CD4-positive, alpha-beta memory T cell (primary cell): Measurements from ENCODE around the gene USP54. TPM values are rescaled to one million over a fixed set of nuclear protein-coding genes. Genes with fewer than 3 reads are reported as not detected.

ENCODE experiments used
- CTCF ChIA-PET: fragments of 350-600 bp; sonication (Branson Sonifier 250); formaldehyde crosslinking; loops from one replicate; lab custom pipeline; 2021; ENCODE audit warnings: inconsistent platforms; ENCODE audit not compliant: partially characterized antibody; lab: Charles Lee
- POLR2A ChIA-PET: fragments of 350-600 bp; sonication (Branson Sonifier 250); formaldehyde crosslinking; loops from one replicate; lab custom pipeline; 2021; ENCODE audit not compliant: partially characterized antibody; lab: Charles Lee
- DNase-seq, 5 donors: peaks; one replicate each; pipeline versions ENCODE4 v3.0.0 to v3.0.0-alpha.2; 2020 to 2022; ENCODE audit warnings: mixed read lengths in 1 of 5
- H3K27ac ChIP-seq: one replicate; pipeline ENCODE4 v1.7.0; 2013; ENCODE audit warnings: low read depth, low read length
- H3K27me3 ChIP-seq: 2 replicates; pipeline ENCODE4 v1.7.0; 2013; ENCODE audit warnings: mild to moderate bottlenecking, low read length, moderate library complexity; ENCODE audit not compliant: insufficient read depth
- H3K36me3 ChIP-seq: 2 replicates; pipeline ENCODE4 v1.7.0; 2013; ENCODE audit warnings: mild to moderate bottlenecking, low read length, moderate library complexity; ENCODE audit not compliant: insufficient read depth
- H3K4me1 ChIP-seq: 2 replicates; pipeline ENCODE4 v1.7.0; 2013; ENCODE audit warnings: mild to moderate bottlenecking, low read length, moderate library complexity; ENCODE audit not compliant: insufficient read depth
- H3K4me3 ChIP-seq, 2 donors: one replicate each; pipeline ENCODE4 v1.7.0; 2013; ENCODE audit warnings: low read length in 2 of 2, mild to moderate bottlenecking in 1 of 2
- H3K9me3 ChIP-seq, 2 donors: one replicate each; pipeline ENCODE4 v1.7.0; 2013; ENCODE audit warnings: low read length in 2 of 2, control low read depth in 1 of 2; ENCODE audit not compliant: control insufficient read depth in 1 of 2
- H3K27ac Mint-ChIP-seq, 7 donors: one replicate each; pipeline ENCODE4 v1.8.0; 2020 to 2021; ENCODE audit warnings: mixed read lengths in 7 of 7, mild to moderate bottlenecking in 6 of 7, inconsistent platforms in 3 of 7, moderate library complexity in 3 of 7
- H3K27me3 Mint-ChIP-seq, 2 donors: one replicate each; pipeline ENCODE4 v1.8.0; 2020 to 2021; ENCODE audit warnings: mixed read lengths in 2 of 2
- H3K36me3 Mint-ChIP-seq, 2 donors: one replicate each; pipeline ENCODE4 v1.8.0; 2020 to 2021; ENCODE audit warnings: mixed read lengths in 2 of 2, inconsistent platforms in 1 of 2, mild to moderate bottlenecking in 1 of 2
- H3K4me1 Mint-ChIP-seq, 4 donors: one replicate each; pipeline ENCODE4 v1.8.0; 2020 to 2021; ENCODE audit warnings: mixed read lengths in 4 of 4, mild to moderate bottlenecking in 1 of 4
- H3K4me3 Mint-ChIP-seq, 8 donors: one replicate each; pipeline ENCODE4 v1.8.0; 2020 to 2021; ENCODE audit warnings: mixed read lengths in 8 of 8, mild to moderate bottlenecking in 7 of 8, moderate library complexity in 6 of 8, inconsistent platforms in 3 of 8
- H3K9me3 Mint-ChIP-seq, 8 donors: one replicate each; pipeline ENCODE4 v1.8.0; 2020 to 2021; ENCODE audit warnings: mixed read lengths in 8 of 8, mild to moderate bottlenecking in 5 of 8, inconsistent platforms in 3 of 8, moderate library complexity in 1 of 8
- intact Hi-C: fragments of 100-400 bp; cut with micrococcal nuclease; formaldehyde crosslinking; loops from one replicate; pipeline ENCODE4 v1.15.1; 2023
- polyA plus RNA-seq, 2 donors: library from polyadenylated mRNA; unstranded; fragments of 300-500 nt; fragmentation: Illumina TruSeq; gene quantifications; one replicate each; pipeline ENCODE4 v1.2.3, GENCODE V29; 2021
- total RNA-seq, 2 experiments: library from RNA; stranded (reverse); gene quantifications; one replicate each; pipeline ENCODE4 v1.2.3, GENCODE V29; 2021

USP54 gene, protein sequence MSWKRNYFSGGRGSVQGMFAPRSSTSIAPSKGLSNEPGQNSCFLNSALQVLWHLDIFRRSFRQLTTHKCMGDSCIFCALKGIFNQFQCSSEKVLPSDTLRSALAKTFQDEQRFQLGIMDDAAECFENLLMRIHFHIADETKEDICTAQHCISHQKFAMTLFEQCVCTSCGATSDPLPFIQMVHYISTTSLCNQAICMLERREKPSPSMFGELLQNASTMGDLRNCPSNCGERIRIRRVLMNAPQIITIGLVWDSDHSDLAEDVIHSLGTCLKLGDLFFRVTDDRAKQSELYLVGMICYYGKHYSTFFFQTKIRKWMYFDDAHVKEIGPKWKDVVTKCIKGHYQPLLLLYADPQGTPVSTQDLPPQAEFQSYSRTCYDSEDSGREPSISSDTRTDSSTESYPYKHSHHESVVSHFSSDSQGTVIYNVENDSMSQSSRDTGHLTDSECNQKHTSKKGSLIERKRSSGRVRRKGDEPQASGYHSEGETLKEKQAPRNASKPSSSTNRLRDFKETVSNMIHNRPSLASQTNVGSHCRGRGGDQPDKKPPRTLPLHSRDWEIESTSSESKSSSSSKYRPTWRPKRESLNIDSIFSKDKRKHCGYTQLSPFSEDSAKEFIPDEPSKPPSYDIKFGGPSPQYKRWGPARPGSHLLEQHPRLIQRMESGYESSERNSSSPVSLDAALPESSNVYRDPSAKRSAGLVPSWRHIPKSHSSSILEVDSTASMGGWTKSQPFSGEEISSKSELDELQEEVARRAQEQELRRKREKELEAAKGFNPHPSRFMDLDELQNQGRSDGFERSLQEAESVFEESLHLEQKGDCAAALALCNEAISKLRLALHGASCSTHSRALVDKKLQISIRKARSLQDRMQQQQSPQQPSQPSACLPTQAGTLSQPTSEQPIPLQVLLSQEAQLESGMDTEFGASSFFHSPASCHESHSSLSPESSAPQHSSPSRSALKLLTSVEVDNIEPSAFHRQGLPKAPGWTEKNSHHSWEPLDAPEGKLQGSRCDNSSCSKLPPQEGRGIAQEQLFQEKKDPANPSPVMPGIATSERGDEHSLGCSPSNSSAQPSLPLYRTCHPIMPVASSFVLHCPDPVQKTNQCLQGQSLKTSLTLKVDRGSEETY (N-terminal part only)
- 1 to 10 TPM; 7.4 to 7.6 TPM for total RNA-seq
- 1 to 10 TPM in 1 of 2 donors, under 1 TPM in 1; 0.04 to 1.4 TPM for polyA plus RNA-seq

DNA sequence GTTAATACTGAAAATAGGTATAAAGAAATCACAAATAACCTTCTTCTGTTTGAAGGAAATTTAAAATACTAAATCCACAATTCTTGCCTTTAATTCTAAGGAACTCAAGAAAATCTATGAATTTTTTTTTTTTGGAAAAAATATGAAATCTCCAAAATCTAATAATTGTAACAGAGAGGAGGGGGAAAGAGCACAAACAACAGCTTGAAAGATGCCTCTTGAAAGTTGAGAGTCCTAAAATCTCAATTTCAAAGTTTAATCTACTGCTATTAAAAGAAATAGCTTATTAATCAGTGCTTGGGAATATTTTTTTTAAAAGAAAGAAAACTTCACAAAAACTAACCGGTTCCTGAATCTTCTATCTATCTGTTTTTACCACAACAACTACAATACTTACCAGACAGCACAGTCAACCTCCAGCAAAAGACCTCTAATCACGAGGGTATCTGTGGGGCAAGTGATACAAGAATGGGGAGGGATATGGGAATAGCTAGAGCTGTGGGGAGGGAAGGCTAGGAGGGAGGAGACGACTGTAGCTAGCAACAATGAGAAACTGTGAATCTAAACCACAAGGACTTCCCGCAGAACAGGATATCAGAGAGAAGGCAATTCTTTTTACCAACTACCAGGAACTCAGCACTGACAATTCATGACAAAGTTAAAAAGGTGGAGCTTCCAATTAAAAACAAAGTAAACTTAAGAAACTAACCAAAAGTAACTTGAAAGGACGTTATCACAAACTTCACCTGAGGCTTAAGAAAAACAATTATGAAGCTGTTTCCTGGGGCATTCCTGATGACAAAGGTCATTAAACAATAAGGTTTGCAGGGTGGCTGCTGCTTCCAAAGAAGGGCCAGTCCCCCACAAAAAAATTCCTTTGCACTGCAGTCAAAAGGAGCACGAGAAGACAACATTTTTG lies at the start of gene USP54:
USP54 (minus strand) TSS at position 462 of the 919 bp plus-strand sequence. CDS start 15,684 bp downstream, outside the sequence.
- Mint-ChIP-seq H3K4me3 (peak within 1 kb of the TSS; percentile 55 to 79 (median 74)), H3K4me1 (peaks cover 11 to 28% (median 16%) of the 10 kb centered on the region in 4 donors), H3K27ac (peak within 1 kb of the TSS; percentile 24 to 86 (median 76)), H3K27me3 (no peaks in the 10 kb centered on the region), H3K9me3 (no peaks in the 10 kb centered on the region), H3K36me3 (no peaks in the 10 kb centered on the region)
- Histone ChIP-seq H3K36me3 (no peaks in the 10 kb centered on the region), H3K27ac (no peak within 1 kb of the TSS), H3K9me3 (no peaks in the 10 kb centered on the region), H3K4me3 (peak within 1 kb of the TSS in 1 of 2 donors; percentile 8), H3K27me3 (no peaks in the 10 kb centered on the region), H3K4me1 (peaks cover 21% of the 10 kb centered on the region)
- DNase-seq, result peak in 4 of 5 donors; percentile 17 to 41 (median 28)
- intact Hi-C loops, result no loop called here
- POLR2A ChIA-PET, result interaction anchor here (0.7 to 1.5 kb wide), 4 partner anchors 35 to 1507 kb away, joined by 3 to 8 read pairs (median 4); partner anchors contain the start of gene PPP3CB
- CTCF ChIA-PET, result interaction anchor here (1.3 kb wide), 1 partner anchor 53 kb away, joined by 3 read pairs; no protein-coding TSS in a partner anchor

DNA sequence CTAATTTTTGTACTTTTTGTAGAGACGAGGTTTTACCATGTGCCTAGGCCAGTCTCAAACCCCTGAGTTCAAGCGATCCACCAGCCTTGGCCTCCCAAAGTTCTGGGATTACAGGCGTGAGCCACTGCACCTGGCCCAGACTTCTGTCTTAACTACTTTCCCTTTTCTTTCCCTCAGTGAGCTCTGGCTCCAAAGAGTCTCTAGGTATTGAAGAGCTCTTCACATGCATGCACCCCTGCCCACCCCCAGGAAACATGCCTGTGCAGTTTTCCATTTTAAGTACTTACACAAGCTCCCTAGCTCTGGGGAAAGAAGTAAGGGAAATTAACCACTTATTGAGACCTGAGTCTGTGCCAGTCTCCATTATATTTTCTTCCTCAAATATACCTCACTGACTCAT lies 48.1 kb upstream of the USP54 start:
- intact Hi-C loops, result no loop called here
- Mint-ChIP-seq H3K36me3 (no peaks in the 10 kb centered on the region), H3K4me1 (peaks cover 3 to 5% (median 5%) of the 10 kb centered on the region in 4 donors), H3K4me3 (no peak overlapping the region), H3K9me3 (no peaks in the 10 kb centered on the region), H3K27ac (no peak overlapping the region), H3K27me3 (peaks cover 4 to 9% of the 10 kb centered on the region in 2 donors)
- Histone ChIP-seq H3K4me1 (no peaks in the 10 kb centered on the region), H3K9me3 (no peaks in the 10 kb centered on the region), H3K27ac (no peak overlapping the region), H3K27me3 (no peaks in the 10 kb centered on the region), H3K36me3 (no peaks in the 10 kb centered on the region), H3K4me3 (no peak overlapping the region)
- ChIA-PET CTCF (interaction anchor here (0.6 to 2.6 kb wide), 2 partner anchors 110 to 182 kb away, joined by 4 to 9 read pairs; no protein-coding TSS in a partner anchor), POLR2A (no interaction called here)
- no peak for DNase-seq

DNA sequence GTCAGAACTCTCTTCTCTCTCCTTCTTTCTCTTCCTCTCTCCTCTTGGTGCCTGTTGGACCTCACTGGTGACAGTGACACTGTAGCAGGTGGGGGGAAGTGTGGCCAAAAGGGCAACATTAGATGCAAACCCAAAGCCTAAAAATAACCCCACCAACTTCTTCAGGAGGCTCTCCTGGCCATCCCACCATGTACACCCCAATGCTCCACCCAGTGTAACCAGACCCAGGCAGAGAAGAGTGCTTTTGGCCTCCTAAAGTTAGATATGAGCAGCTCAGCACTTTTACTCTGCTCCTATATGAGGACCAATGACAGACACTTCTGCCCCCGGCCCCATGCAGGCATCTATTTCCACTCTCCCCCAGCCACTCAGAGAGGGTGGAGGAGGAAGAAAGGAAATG lies 44.6 kb upstream of the USP54 start:
- no peaks in the 10 kb centered on the region for H3K36me3 Mint-ChIP-seq
- H3K27ac Mint-ChIP-seq, result peak overlapping the region in 2 of 7 donors; percentile 1 to 5
- no peak for DNase-seq
- Histone ChIP-seq H3K27me3 (no peaks in the 10 kb centered on the region), H3K4me3 (no peak overlapping the region), H3K9me3 (no peaks in the 10 kb centered on the region), H3K4me1 (no peaks in the 10 kb centered on the region), H3K27ac (no peak overlapping the region), H3K36me3 (no peaks in the 10 kb centered on the region)
- no peaks in the 10 kb centered on the region for H3K4me1 Mint-ChIP-seq
- peaks cover 0 to 1% of the 10 kb centered on the region in 2 donors for H3K27me3 Mint-ChIP-seq
- intact Hi-C loops, result no loop called here
- ChIA-PET POLR2A (interaction anchor here (1.0 kb wide), 1 partner anchor 9 kb away, joined by 4 read pairs; no protein-coding TSS in a partner anchor), CTCF (interaction anchor here (1.5 kb wide), 1 partner anchor 104 kb away, joined by 3 read pairs; no protein-coding TSS in a partner anchor)
- H3K9me3 Mint-ChIP-seq, result no peaks in the 10 kb centered on the region
- H3K4me3 Mint-ChIP-seq, result no peak overlapping the region

DNA sequence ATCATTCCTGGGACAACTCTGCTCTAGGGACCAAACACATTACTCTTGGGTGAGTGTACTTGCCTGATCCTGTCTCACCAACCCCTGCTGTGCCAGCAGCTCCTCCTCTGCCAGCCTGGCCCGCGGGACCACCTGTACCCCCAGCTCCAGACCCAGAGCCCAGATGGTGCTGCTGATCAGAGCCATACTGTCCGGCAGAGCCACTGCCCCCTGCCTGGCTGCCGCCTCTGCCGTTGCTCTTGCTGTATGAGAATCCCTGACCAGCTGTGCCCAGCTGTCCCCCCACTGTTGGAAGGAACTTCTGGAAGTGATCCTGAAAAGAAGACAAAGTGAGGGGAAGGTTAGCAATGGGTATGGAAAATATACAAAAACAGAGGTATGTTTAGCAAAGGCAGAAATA lies 43.3 kb upstream of the USP54 start:
- Histone ChIP-seq H3K4me1 (no peaks in the 10 kb centered on the region), H3K36me3 (no peaks in the 10 kb centered on the region), H3K27me3 (no peaks in the 10 kb centered on the region), H3K4me3 (no peak overlapping the region), H3K27ac (no peak overlapping the region), H3K9me3 (no peaks in the 10 kb centered on the region)
- intact Hi-C loops, result no loop called here
- Mint-ChIP-seq H3K27ac (peak overlapping the region in 1 of 7 donors; percentile 18), H3K9me3 (no peaks in the 10 kb centered on the region), H3K27me3 (peaks cover 0 to 1% of the 10 kb centered on the region in 2 donors), H3K4me3 (no peak overlapping the region), H3K4me1 (no peaks in the 10 kb centered on the region), H3K36me3 (no peaks in the 10 kb centered on the region)
- POLR2A ChIA-PET, result no interaction called here
- DNase-seq, result no peak
- CTCF ChIA-PET, result no interaction called here

DNA sequence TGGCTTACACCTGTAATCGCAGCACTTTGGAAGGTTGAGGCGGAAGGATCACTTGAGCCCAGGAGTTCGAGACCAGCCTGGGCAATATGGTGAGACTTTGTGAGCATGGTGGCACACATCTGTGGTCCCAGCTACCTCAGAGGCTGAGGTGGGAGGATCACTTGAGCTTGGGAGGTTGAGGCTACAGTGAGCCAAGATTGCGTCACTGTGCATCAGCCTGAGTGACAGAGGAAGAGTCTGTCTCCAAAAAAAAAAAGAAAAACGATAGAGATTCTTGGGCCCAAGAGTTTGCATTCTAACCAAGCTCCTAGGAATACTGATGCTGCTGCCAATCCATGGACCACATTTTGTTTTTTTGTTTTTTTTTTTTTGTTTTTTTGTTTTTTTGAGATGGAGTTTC lies 38.0 kb upstream of the USP54 start:
- Mint-ChIP-seq H3K4me1 (peaks cover 5 to 26% (median 16%) of the 10 kb centered on the region in 4 donors), H3K27me3 (no peaks in the 10 kb centered on the region), H3K9me3 (no peaks in the 10 kb centered on the region), H3K4me3 (no peak overlapping the region), H3K36me3 (no peaks in the 10 kb centered on the region), H3K27ac (no peak overlapping the region)
- Histone ChIP-seq H3K4me1 (peaks cover 16% of the 10 kb centered on the region), H3K9me3 (no peaks in the 10 kb centered on the region), H3K4me3 (no peak overlapping the region), H3K36me3 (no peaks in the 10 kb centered on the region), H3K27me3 (no peaks in the 10 kb centered on the region), H3K27ac (no peak overlapping the region)
- intact Hi-C loops, result loop anchor here (5.0 to 10.0 kb wide), 4 partner anchors 102 to 1198 kb away; partner anchors contain the start of genes ANXA7, KAT6B and P4HA1
- ChIA-PET CTCF (interaction anchor here (1.9 kb wide), 1 partner anchor 15 kb away, joined by 4 read pairs; no protein-coding TSS in a partner anchor), POLR2A (no interaction called here)
- no peak for DNase-seq

DNA sequence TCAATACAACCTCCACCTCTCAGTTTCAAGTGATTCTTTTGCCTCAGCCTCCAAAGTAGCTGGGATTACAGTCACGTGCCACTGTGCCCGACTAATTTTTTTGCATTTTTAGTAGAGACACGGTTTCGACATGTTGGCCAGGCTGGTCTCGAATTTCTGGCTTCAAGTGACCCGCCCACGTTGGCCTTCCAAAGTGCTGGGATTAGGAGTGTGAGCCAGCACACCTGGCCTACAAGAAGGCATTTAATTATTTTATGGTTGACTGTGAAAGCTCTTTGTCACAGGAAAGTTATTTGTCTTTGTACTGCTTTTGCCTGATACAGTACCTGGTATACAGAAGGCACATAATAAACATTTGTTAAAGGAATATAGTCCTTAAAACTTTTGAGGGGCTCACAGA lies 37.3 kb upstream of the USP54 start:
- ChIA-PET POLR2A (no interaction called here), CTCF (interaction anchor here (1.9 kb wide), 1 partner anchor 16 kb away, joined by 4 read pairs; no protein-coding TSS in a partner anchor)
- Histone ChIP-seq H3K27ac (no peak overlapping the region), H3K27me3 (no peaks in the 10 kb centered on the region), H3K36me3 (no peaks in the 10 kb centered on the region), H3K9me3 (no peaks in the 10 kb centered on the region), H3K4me1 (peaks cover 16% of the 10 kb centered on the region), H3K4me3 (no peak overlapping the region)
- Mint-ChIP-seq H3K27me3 (no peaks in the 10 kb centered on the region), H3K9me3 (no peaks in the 10 kb centered on the region), H3K36me3 (no peaks in the 10 kb centered on the region), H3K4me1 (peaks cover 5 to 26% (median 16%) of the 10 kb centered on the region in 4 donors), H3K4me3 (no peak overlapping the region), H3K27ac (no peak overlapping the region)
- intact Hi-C loops, result loop anchor here (5.0 to 10.0 kb wide), 4 partner anchors 101 to 1199 kb away; partner anchors contain the start of genes ANXA7, KAT6B and P4HA1
- DNase-seq, result no peak
